HG03558 (cell line): Measurements from ENCODE around the gene SBNO1.
"Not testable (repeated sequence)": the region's sequence is repeated elsewhere in the genome, so short reads cannot be mapped to it uniquely, and the experiment has no call there.

ENCODE experiments used
- ATAC-seq: cut with Tn5 transposase; IDR thresholded peaks from one replicate; pipeline ENCODE4 v1.9.1; 2021; ENCODE audit warnings: moderate number of reproducible peaks; ENCODE audit not compliant: unreplicated experiment; ENCODE audit errors: extremely low read depth

SBNO1 gene

DNA sequence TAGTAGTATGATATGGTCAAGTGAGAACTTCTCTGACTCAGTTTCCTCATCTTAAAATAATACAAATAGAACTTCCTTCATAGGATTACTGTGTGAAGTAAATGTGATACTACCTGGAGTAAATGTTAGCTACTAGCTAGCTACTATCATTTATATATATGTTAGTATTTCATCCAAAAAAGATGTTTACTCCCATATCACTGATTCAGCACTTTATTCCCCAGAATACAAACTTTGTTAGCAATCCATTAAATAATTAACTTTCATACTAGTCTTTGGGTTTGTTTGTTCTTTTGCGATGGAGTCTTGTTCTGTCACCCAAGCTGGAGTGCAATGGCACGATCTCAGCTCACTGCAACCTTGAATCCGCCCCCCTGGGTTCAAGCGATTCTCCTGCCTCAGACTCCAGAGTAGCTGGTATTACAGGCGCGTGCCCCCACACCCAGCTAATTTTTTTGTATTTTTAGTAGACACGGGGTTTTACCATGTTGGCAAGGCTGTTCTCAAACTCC, 8.4 kb downstream of the SBNO1 start:
- no peak for ATAC-seq

DNA sequence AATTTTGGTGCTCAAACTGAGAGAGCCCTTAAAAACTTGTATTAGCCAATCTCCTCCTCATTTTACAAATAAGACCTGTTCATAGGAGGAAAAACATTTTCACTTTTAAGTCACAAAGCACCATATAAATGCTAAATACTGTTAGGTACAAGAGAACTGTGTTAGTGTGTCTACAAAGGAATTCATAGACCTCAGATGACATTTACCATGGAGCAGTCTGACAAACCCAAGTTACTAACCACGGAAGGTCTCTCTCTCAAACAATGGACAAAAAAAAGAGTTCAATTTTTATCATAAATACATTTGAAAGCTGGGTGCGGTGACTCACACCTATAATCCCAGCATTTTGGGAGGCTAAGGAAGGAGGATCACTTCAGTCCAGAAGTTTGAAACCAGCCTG, 10.0 kb downstream of the SBNO1 start:
- ATAC-seq, result no peak

DNA sequence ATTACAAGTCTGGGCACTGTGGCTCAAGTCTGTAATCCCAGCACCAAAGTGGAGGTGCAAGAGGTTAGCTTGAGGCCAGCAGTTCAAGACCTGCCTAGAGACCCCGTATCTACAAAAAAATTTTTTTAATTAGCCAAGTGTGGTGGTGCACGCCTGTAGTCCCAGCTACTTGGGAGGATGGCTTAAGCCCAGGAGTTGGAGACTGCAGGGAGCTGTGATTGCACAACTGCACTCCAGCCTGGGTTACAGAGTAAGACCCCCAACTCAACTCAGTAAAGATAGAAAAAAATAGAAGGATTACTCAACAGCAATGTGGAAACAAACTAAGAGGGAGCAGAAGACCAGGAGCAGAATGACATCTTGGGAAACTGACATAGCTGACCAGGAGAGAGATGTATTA, 13.3 kb downstream of the SBNO1 start:
- no peak for ATAC-seq

DNA sequence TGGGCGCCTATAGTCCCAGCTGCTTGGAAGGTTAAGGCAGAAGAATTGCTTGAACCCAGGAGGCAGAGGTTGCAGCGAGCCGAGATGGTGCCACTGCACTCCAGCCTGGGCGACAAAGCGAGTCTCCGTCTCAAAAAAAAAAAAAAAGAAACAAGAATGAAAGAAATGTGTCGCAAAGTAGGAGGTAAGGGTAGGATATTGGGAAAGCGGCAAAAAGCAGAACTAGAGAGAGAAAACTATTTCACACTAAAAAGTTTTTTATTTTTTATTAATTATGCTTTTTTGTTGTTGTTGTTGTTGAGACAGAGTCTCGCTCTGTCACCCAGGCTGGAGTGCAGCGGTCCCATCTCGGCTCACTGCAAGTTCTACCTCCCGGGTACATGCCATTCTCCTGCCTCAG, 17.7 kb downstream of the SBNO1 start:
- ATAC-seq, result no peak

DNA sequence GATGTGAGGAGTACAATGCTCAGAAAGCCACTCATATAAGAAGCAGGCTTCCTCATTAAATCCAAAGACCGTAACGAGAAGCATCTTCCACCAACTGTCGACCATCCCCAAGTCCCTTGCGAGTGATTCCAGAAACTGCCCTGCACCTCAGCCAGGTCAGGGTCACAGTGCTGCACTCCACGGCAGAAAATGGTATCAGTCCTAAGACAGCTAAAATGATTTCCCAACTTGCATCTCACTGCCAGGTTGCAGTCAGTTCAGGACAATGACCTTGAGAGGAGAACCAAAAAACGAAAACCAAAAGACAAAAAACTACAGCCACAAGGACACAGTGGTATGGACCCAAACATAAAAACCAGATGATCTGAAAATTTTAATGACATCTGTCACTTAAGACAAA, 20.6 kb downstream of the SBNO1 start:
- ATAC-seq, result no peak

DNA sequence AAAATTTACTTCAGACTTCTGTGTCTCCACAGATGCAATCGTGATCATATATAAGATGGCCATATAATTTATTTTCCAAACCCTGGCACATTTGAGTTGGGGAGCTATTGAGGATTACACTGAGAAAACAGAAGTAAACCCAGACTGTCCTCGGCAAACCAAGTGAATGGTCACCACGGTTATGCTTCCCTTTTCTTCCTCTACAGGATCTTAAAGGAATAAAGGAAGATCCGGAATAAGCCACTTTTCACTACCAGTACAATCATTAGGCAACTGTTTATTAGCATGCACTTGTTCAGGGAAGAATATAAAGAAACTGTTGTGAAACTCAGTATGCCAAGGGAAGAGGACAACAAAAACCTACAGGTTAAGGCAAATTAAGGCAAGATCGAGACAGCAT, 27.6 kb downstream of the SBNO1 start:
- no peak for ATAC-seq

DNA sequence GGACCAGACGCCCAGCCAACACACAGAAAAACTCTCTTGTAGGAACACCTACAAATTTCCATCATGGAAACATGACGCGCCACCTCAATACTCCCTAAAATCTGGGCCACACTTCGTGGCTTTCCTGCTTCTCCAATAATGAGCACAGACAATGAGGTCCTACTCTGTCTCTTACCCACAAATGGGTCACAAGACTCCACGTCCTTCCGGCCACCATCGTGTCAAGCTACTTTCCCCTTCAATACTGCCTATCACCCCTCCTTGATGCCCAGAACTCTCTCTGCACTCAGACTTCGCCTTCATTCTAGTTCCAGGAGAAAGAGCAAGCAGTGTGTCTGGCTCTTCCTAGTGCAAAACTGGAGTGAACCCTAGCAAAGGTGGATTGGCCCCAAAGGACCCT, 28.1 kb downstream of the SBNO1 start:
- ATAC-seq, result no peak

DNA sequence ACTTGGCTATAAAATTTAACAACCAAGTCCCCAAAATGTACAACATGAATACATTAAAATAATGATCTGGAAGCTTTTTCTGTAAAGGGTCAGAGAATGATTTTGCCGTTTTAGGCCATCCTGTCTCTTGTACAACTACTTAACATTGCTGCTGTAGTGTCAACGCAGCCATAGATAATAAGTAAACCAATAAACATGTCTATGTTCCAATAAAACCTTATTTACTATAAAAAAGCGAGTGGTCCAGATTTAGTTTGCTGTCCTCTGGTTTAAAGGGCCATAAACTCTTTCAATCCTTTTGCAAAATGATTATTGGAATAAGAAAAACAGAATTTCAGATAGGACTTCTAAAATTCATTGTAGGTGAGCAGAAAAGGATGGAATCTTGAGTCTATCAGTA, 29.2 kb downstream of the SBNO1 start:
- no peak for ATAC-seq

DNA sequence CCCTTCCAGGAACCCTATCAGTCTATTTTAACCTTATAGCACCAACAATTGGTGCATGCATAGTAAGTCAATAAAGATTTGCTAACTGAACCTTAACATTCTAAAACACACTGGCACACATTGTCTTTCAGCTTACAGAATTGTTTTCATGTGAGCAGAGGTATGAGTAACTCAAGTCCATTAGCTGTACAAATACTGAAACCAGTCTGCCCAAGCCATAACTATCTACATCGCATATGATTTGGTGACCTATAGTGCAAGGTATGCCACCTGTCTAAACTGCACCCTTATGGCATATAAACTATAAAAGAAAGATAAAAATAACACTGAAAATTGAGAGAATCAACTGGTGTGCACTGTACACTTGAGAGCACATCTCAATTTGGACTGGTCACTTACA, 34.8 kb downstream of the SBNO1 start:
- ATAC-seq, result no peak

DNA sequence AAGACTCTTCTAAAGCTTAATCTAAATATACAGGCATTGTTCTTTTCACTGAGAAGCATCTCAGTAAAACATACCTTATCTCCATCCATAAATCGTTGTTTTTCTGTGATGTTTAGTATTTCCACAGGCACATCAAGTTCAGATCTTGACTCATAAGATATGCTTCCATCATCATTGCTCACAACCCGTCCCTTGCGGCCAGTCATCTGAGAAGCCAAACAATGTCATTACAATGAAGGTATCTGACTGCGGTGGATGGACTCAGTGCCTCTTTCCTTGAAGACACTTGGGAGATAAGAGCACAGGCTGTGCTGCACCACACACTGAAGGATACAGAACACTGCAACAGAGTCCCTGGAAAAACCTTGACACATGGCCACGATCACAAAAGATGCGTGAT, 44.8 kb downstream of the SBNO1 start:
- no peak for ATAC-seq

DNA sequence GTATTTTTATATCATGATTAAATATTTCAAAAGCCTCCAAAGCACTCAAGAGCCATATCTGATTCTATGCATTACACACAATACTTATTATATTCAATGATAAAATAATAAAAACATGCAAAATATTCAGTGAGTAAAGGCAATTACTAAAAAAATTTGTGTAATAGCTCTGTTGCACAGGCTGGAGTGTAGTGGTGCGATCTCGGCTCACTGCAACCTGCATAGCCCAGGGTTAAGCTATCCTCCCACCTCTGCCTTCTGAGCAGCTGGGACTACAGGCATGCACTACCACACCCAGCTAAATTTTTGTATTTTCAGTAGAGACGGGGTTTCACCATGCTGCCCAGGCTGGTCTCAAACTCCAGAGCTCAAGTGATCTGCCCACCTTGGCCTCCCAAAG, 45.4 kb downstream of the SBNO1 start:
- ATAC-seq, result no peak

DNA sequence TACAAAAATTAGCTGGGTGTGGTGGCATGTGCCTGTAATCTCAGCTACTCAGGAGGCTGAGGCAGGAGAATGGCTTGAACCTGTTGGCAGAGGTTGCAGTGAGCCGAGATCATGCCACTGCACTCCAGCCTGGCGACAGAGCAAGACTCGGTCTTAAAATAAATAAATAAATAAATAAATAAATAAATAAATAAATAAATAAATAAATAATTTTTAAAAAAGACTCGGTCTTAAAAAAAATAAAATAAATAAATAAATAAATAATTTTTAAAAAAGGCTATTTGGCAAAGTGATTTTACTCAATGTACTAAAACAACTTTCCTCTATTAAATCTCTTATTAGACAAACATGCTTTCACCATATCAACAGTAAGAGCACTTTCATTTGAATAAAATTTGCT, 51.6 kb downstream of the SBNO1 start:
- not testable (repeated sequence) for ATAC-seq

DNA sequence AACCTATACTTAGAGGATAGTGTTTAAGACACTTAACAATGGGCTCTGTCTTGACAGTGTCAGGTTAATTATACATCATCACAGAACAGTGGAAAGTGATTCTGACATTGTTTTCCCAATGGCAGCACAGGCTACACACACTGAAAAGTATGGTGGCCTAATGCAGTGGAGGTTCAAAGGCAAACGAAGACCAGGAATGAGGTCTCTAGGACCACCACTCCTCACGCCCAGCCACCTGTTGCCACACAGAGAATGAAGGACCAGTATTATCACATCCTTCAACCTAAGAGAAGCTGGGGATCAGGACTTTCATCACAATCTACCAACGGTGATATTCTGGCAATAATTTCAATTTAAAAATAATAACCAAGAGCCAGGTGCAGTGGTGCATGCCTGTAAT, 58.4 kb downstream of the SBNO1 start:
- no peak for ATAC-seq

DNA sequence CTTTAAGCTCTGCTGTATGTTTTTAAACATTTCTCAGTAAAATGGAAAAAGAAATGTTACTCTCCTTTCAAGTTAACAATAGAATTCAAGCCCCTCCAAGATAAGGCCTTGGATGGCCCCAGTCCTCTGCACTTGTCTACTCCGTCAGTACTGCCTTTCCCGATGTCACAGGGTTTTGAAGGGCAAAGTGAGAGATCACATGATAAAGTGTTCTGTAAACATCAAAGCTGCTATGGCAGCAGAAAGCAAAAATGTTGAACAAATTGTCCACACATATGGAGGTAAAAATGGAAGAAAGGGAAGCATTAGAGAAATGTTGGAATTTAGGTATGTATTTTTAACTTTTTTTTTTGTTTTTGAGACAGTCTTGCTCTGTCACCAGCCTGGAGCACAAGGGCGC, 59.5 kb downstream of the SBNO1 start:
- ATAC-seq, result no peak

DNA sequence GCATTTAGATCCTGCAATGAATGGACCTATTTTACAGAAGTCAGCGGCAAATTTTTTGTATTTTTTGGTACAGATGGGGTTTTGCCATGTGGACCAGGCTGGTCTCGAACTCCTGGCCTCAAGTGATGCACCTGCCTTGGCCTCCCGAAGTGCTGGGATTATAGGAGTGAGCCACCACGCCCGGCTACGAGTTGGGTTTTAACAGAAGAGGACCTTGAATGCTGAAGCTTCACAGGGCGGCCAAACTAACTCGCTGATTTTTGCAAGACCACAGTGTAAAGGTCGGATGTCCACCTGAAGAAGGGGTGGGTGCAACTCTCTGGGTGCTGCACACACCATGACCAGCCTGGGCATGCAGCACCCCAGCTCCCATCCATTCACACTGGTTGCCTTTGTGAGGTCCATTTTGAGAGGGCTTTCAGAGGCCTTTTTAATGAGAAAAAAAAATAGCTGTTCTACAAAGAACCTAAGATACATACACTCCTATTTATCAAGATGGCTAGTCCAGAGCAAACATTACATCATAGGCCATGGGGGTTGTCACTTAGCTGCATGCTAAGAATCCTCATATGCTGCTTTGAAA, 71.4 kb downstream of the SBNO1 start:
- no peak for ATAC-seq

DNA sequence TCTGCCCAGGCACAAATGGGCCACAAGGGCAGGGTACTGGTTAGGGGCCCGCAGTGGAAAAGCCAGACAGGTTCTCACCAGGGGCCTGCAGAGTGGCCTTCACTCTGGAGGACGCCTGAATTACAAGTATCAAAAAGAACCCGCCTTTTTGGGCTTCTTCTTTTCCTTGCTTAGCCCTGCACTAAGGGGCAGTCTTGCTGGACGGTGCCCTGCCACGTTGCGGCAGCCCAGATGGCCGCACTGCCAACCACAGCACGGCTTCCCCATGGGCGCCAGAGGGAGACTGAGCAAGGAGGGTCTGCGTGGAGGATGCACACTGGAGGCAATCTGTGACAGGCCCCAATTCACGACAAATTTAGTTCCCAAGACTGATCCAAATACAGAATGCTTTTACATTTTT, 74.7 kb downstream of the SBNO1 start:
- ATAC-seq, result no peak

DNA sequence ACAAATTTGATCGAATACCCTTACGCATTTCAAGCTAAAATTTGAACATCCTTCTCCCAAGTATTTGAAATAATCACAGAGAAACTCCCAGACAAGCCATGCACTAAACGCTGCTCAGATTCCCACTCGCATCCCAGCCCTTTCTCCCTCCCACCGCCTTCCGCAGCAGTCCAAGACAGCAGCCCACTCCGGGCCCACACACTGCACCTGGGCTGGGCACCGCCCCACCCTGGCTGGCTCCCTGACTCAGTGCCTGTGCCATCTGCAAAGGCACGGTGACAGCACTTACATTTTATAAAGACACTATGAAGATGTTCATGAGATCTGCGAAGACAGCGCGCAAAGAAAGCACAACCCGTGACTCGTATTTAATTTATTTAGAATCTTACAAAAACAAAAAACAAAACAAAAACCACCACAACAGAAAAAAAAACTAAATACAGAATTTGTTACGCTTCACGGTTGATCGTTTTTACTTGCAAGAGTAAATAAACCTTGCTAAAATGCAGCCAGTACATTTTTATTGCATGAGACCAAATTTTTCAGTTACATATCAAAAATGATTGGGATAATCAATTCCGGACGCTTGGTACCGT, 75.8 kb downstream of the SBNO1 start:
- ATAC-seq, result no peak

DNA sequence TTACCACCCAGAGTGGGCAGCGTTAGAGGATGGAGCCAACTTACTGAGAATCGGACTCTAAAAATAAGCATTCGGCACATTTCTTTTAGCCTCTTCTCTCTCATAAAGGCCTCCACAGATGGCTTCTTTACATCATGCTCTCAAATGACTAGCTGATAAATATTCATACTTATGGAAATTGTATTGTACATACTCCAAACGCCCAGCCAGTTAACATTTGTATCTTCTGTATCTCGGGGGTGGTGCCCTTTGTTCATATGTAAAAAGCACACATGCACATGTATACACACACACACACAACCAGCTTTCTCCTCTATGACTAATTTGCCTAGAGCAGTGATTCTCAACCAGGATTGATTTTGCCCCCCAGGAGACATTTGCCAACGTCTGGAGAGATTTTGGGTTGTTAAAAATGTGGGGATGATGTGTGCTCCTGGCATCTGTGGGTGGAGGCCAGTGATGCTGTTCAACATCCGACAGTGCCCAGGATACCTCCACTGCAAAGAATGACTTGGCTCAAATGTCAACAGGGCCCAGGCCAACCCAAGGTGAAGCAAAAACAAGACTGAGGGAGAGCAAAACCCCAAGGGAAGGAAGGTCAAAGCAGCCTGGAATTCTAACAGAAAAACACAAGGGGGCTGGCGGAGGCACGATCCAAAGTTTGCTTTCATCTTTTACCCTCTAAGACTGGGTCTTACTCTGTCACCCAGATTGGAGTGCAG, 77.8 kb downstream of the SBNO1 start:
- no peak for ATAC-seq

DNA sequence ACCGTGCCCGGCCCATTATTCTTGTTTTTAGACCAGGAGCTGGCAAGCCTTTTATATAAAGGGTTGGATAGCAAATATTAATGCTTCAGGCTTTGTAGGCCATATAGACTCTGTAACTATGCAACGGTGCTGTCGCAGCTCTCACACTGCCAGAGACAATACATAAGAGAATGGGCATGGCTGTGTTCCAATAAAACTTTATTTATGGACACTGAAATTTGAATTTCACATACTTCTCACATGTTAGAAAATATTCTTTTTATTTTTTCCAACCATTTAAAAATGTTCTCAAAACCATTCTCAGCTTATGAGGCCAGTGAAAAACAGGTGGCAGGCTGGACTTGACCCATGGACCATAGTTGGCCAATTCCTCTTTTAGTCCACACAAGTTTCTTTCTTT, 80.0 kb downstream of the SBNO1 start:
- no peak for ATAC-seq

DNA sequence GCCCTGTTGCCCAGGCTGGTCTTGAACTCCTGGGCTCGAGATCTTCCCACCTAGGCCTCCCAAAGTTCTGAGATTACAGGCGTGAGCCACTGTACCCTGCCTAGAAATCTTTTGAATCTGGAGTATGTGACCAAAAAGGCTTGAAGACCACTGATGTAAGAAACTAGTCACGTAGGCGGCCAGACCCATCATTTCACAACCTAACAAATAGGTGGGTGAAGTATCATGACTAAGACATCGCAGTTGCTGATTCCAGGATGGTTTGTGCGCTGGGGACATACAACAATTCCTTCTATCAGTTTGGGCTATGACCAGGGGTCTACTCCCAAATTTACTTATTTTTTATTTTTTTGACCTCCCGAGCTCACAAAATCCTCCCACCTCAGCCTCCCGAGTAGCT, 81.2 kb downstream of the SBNO1 start:
- no peak for ATAC-seq

DNA sequence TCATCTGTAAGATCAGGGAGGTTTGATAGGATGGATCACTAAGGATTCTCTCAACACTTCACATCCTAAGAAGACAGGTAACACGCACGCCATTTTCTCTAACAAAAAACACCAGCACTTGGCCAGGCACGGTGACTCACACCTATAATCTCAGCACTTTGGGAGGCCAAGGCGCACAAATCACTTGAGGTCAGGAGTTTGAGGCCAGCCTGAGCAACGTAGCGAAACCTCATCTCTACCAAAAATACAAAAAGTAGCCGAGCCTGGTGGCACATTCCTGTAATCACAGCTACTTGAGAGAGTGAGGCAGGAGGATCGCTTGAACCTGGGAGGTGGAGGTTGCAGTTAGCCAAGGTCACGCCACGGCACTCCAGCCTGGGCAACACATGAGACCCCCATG, 82.5 kb downstream of the SBNO1 start:
- ATAC-seq, result no peak

DNA sequence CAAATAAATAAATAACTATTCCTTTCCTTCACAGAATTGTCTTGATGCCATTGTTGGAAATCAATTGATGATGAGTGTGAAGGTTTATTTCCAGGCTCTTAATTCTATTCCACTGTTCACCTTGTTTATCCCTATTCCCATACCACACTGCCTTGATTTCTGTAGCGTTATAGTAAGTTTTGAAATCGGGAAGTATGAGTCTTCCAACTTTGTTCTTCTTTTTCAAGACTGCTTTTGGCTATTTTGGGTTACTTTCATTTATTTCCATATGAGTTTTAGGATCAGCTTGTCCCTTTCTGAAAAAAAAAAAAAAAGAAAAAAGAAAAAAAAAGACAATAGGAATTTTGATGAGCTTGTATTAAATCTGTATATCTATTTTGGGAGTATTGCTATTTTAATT, 83.7 kb downstream of the SBNO1 start:
- no peak for ATAC-seq
